Osteocyte (in vitro differentiated cells): Measurements from ENCODE around the gene GPHN. TPM values are rescaled to one million over a fixed set of nuclear protein-coding genes. Genes with fewer than 3 reads are reported as not detected.

Experiments
- DNase-seq: peaks from one replicate; pipeline ENCODE4 v3.0.0; 2021; ENCODE audit warnings: mixed read lengths; ENCODE audit not compliant: unreplicated experiment; ENCODE audit errors: extremely low spot score
- H3K27ac Mint-ChIP-seq: one replicate; pipeline ENCODE4 v1.8.0; 2021; ENCODE audit warnings: mild to moderate bottlenecking, mixed read lengths; ENCODE audit not compliant: unreplicated experiment
- H3K27me3 Mint-ChIP-seq: one replicate; pipeline ENCODE4 v1.8.0; 2021; ENCODE audit warnings: mixed read lengths; ENCODE audit not compliant: unreplicated experiment
- H3K36me3 Mint-ChIP-seq: one replicate; pipeline ENCODE4 v1.8.0; 2021; ENCODE audit warnings: mixed read lengths; ENCODE audit not compliant: unreplicated experiment
- H3K4me1 Mint-ChIP-seq: one replicate; pipeline ENCODE4 v1.8.0; 2021; ENCODE audit warnings: mixed read lengths; ENCODE audit not compliant: unreplicated experiment
- H3K4me3 Mint-ChIP-seq: one replicate; pipeline ENCODE4 v1.8.0; 2021; ENCODE audit warnings: mild to moderate bottlenecking, moderate library complexity, mixed read lengths; ENCODE audit not compliant: unreplicated experiment
- H3K9me3 Mint-ChIP-seq: one replicate; pipeline ENCODE4 v1.8.0; 2021; ENCODE audit warnings: mixed read lengths; ENCODE audit not compliant: unreplicated experiment
- total RNA-seq: library from RNA; stranded (reverse); gene quantifications from 2 replicates; pipeline ENCODE4 v1.2.1, GENCODE V29; 2021
- TF ChIP-seq, protein P1 (sequence below): fragments of 200-600 bp; sonication (generic); IDR thresholded peaks from 2 replicates; pipeline ENCODE4 v1.5.0; 2021; ENCODE audit warnings: antibody characterized with exemption, mild to moderate bottlenecking, moderate library complexity

GPHN gene
- total RNA-seq, 1 donor from 2014 or later = 17.7 TPM

DNA sequence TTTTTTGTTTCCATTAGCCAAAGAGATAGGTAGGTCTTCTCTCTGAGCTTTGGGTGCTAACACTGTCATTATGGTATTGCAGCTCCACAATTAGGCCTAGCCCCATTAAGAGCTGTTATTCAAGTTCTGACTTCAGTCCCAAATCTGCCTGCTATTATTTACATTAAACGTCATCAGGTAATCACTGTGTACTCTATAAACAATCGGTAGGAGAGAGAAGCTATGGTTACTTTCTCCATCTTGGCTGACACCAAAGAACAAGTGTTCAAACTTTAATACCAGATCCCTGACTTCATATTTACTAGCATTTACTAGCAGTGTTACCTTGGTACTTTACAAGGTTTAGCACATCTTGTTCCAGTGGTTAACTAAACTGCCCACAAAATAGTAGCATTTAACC, 376.2 kb downstream of the GPHN start:
- Mint-ChIP-seq H3K9me3 (peaks cover 18% of the 10 kb centered on the region), H3K27me3 (no peaks in the 10 kb centered on the region), H3K36me3 (peaks cover 9% of the 10 kb centered on the region), H3K4me3 (no peak overlapping the region), H3K27ac (no peak overlapping the region), H3K4me1 (no peaks in the 10 kb centered on the region)
- no peak for DNase-seq
- TF ChIP-seq, protein P1, sequence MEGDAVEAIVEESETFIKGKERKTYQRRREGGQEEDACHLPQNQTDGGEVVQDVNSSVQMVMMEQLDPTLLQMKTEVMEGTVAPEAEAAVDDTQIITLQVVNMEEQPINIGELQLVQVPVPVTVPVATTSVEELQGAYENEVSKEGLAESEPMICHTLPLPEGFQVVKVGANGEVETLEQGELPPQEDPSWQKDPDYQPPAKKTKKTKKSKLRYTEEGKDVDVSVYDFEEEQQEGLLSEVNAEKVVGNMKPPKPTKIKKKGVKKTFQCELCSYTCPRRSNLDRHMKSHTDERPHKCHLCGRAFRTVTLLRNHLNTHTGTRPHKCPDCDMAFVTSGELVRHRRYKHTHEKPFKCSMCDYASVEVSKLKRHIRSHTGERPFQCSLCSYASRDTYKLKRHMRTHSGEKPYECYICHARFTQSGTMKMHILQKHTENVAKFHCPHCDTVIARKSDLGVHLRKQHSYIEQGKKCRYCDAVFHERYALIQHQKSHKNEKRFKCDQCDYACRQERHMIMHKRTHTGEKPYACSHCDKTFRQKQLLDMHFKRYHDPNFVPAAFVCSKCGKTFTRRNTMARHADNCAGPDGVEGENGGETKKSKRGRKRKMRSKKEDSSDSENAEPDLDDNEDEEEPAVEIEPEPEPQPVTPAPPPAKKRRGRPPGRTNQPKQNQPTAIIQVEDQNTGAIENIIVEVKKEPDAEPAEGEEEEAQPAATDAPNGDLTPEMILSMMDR = no peak

DNA sequence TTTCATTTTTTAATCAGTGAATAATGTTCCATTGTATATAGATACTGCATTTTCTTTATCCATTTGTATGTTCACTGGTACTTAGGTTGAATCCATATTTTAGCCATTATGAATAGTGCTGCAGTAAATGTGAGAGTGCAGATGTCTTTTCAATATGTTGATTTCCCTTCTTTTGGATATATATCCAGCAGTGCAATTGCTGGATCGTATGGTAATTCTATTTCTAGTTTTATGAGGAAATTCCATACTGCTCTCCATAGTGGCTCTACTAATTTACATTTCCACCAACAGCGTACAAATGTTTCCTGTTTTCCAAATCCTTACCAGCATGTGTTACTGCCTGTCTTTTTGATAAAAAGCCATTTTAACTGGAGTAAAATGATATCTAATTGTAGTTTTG, 392.8 kb downstream of the GPHN start:
- H3K4me1 Mint-ChIP-seq = no peaks in the 10 kb centered on the region
- DNase-seq = no peak
- H3K9me3 Mint-ChIP-seq = peaks cover 40% of the 10 kb centered on the region
- H3K27ac Mint-ChIP-seq = no peak overlapping the region
- H3K36me3 Mint-ChIP-seq = peaks cover 2% of the 10 kb centered on the region
- H3K27me3 Mint-ChIP-seq = no peaks in the 10 kb centered on the region
- no peak overlapping the region for H3K4me3 Mint-ChIP-seq
- TF ChIP-seq, protein P1 = no peak

DNA sequence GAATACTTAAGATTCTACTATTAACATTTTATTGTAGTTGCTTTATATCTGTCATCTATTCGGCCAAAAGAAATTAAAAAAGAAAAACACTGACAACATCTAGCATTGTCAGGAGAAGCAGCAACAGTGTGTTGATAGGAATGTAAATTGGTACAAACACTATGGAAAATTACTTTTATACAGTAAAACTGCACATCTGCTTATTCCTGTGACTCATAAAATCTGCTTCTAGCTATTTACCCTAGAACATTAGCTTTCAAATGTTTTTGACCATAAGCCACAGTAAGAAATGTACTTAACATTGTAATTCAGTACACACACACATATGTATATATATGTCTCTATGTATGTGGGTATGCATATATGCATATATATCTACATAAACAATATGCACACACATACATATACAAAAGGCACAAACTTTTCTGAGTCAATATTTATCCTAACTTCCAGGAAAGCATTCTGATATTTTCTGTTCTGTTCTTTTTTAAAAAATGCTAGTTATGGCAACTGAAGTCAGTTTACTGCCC, 402.4 kb downstream of the GPHN start:
- DNase-seq = no peak
- TF ChIP-seq, protein P1 = no peak
- Mint-ChIP-seq H3K36me3 (no peaks in the 10 kb centered on the region), H3K9me3 (peaks cover 4% of the 10 kb centered on the region), H3K27ac (peak overlapping the region; percentile 59), H3K4me3 (no peak overlapping the region), H3K4me1 (peaks cover 24% of the 10 kb centered on the region), H3K27me3 (no peaks in the 10 kb centered on the region)

DNA sequence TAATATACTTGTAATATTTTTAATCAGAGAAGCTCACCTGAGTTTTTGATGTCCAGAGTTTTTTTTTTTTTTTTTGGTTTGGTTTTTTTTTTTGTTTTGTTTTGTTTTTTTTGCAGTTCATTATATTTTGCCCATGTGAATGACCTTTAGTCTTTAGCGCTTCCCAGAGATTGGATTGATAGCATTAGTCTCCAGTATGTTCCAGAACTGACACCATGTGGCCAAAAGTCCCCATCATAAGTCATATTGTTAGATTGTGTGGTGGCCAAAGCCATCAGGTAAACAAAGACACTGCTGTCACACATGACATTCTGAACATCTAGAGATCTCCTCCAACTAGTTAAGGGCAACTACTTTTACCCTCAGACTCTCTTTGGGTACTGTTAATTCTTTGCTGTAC, 408.5 kb downstream of the GPHN start:
- no peak for DNase-seq
- Mint-ChIP-seq H3K36me3 (peaks cover 5% of the 10 kb centered on the region), H3K4me3 (no peak overlapping the region), H3K27ac (no peak overlapping the region), H3K4me1 (peaks cover 5% of the 10 kb centered on the region), H3K9me3 (peaks cover 4% of the 10 kb centered on the region), H3K27me3 (no peaks in the 10 kb centered on the region)
- TF ChIP-seq, protein P1 = no peak

DNA sequence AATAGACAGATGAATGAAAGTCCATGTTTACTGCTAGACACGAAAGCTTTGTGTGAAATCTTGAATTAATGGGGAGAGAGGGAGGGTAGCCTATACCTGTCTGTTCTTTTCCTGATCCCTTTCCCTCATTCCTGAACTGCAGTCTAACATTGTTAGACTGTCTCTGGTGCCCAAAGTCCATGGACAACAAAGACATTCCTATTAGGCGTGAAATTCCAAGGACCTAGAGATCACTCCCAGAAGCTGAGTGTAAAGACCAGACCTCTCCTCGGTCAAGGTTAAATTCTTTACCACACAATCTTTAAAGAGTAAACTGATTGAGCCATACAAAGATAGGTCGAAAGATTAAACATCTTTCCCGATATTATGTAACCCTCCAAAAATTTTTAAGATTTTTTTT, 410.6 kb downstream of the GPHN start:
- Mint-ChIP-seq H3K4me3 (no peak overlapping the region), H3K4me1 (no peaks in the 10 kb centered on the region), H3K27ac (no peak overlapping the region), H3K9me3 (peaks cover 11% of the 10 kb centered on the region), H3K36me3 (peaks cover 8% of the 10 kb centered on the region), H3K27me3 (no peaks in the 10 kb centered on the region)
- DNase-seq = no peak
- TF ChIP-seq, protein P1 = no peak
